Fibroblast of skin of left quadriceps (primary cell): ENCODE results near the gene UNC80.

Experiments
- DNase-seq, 2 experiments: peaks; one replicate each; pipeline ENCODE4 v3.0.0-alpha.2; 2013; ENCODE audit warnings: low read depth in 2 of 2

UNC80 gene

GRCh38 chr2:210027608-210028007 is 256.0 kb downstream of the UNC80 start:
- DNase-seq, result no peak

GRCh38 chr2:210028178-210028577 is 256.5 kb downstream of the UNC80 start:
- no peak for DNase-seq

- DNase-seq, result no peak
Observed at GRCh38 chr2:210034087-210034683, 262.6 kb downstream of the UNC80 start.

- no peak for DNase-seq
Observed at GRCh38 chr2:210035679-210036078, 264.0 kb downstream of the UNC80 start.

- DNase-seq, result no peak
Observed at GRCh38 chr2:210038078-210038477, 266.4 kb downstream of the UNC80 start.

- no peak for DNase-seq
Observed at GRCh38 chr2:210046851-210047500, 275.3 kb downstream of the UNC80 start.
